Common myeloid progenitor, CD34-positive (primary cell): ENCODE results near the gene PI4K2A.

Source experiments
- CTCF ChIA-PET: fragments of 350-600 bp; sonication (Branson Sonifier 250); formaldehyde crosslinking; loops from one replicate; lab custom pipeline; 2021; ENCODE audit warnings: antibody characterized with exemption; lab: Charles Lee
- POLR2A ChIA-PET: fragments of 350-600 bp; sonication (Branson Sonifier 250); formaldehyde crosslinking; loops from one replicate; lab custom pipeline; 2021; ENCODE audit warnings: antibody characterized with exemption; lab: Charles Lee
- DNase-seq, 3 donors: peaks; one replicate each; pipeline versions ENCODE4 v3.0.0 to v3.0.0-alpha.2; 2013
- H3K27ac ChIP-seq, 2 experiments: 1 replicate in 1 of 2; 2 replicates in 1 of 2; pipeline ENCODE4 v1.7.0; 2013; ENCODE audit warnings: inconsistent platforms in 2 of 2, low read length in 2 of 2, mild to moderate bottlenecking in 2 of 2, low read depth in 1 of 2, moderate library complexity in 1 of 2; ENCODE audit not compliant: severe bottlenecking in 2 of 2, insufficient read depth in 1 of 2, poor library complexity in 1 of 2
- H3K27me3 ChIP-seq, 5 experiments: replicated peaks in 2 of 5; 1 replicate in 3 of 5; 2 replicates in 2 of 5; pipeline versions ENCODE4 v1.6.1 to v1.7.0; 2013; ENCODE audit warnings: low read length in 4 of 5, mild to moderate bottlenecking in 2 of 5, moderate library complexity in 2 of 5, inconsistent platforms in 1 of 5; ENCODE audit not compliant: insufficient read depth in 5 of 5, control insufficient read depth in 4 of 5
- H3K36me3 ChIP-seq, 4 experiments: 1 replicate in 2 of 4; 2 replicates in 2 of 4; pipeline versions ENCODE4 v1.6.1 to v1.7.0; 2013; ENCODE audit warnings: low read length in 3 of 4, control low read depth in 1 of 4, mild to moderate bottlenecking in 1 of 4; ENCODE audit not compliant: control insufficient read depth in 4 of 4, insufficient read depth in 4 of 4
- H3K4me1 ChIP-seq, 4 experiments: 1 replicate in 3 of 4; 2 replicates in 1 of 4; pipeline versions ENCODE4 v1.6.1 to v1.7.1; 2013; ENCODE audit warnings: low read length in 3 of 4, mild to moderate bottlenecking in 3 of 4, control low read depth in 1 of 4, inconsistent platforms in 1 of 4, moderate library complexity in 1 of 4; ENCODE audit not compliant: control insufficient read depth in 4 of 4, insufficient read depth in 4 of 4; ENCODE audit errors: control extremely low read depth in 1 of 4
- H3K4me3 ChIP-seq, 7 experiments: 1 replicate in 4 of 7; 2 replicates in 3 of 7; pipeline versions ENCODE4 v1.5.1 to v1.7.0; 2013; ENCODE audit warnings: mild to moderate bottlenecking in 7 of 7, low read length in 6 of 7, moderate library complexity in 6 of 7, inconsistent platforms in 2 of 7, low read depth in 2 of 7, control low read depth in 1 of 7; ENCODE audit not compliant: insufficient read depth in 4 of 7, control insufficient read depth in 1 of 7; ENCODE audit errors: extremely low read depth in 1 of 7
- H3K9me3 ChIP-seq, 5 experiments: 1 replicate in 4 of 5; 2 replicates in 1 of 5; pipeline versions ENCODE4 v1.6.1 to v1.7.1; 2013; ENCODE audit warnings: low read length in 4 of 5, mild to moderate bottlenecking in 2 of 5, inconsistent platforms in 1 of 5, low read depth in 1 of 5, moderate library complexity in 1 of 5; ENCODE audit not compliant: control insufficient read depth in 4 of 5, insufficient read depth in 2 of 5; ENCODE audit errors: control extremely low read depth in 1 of 5
- WGBS: methylation state at CpG from one replicate; pipeline ENCODE4 v1.1.5; 2013; ENCODE audit not compliant: insufficient coverage; 5-methylcytosine and 5-hydroxymethylcytosine counted together

PI4K2A gene

DNA sequence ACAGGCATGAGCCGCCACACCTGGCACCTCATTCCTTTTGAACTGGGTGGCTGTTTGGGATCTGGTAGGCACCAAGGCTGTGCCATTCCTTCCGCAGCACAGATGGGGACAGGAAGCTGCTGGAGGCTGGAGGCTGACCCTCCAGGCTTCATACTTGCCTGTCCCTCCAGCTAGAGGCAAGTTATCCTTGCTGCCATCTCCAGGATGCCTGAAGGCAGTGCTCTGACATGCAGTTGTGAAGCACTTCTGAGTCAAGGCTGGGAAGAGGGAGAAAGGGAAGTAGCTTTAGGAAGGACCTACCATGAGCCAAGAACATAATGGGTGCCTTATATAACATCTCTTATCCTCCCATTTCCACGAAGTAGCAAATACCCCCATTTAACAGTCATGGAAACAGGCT is 82.5 kb downstream of the PI4K2A start:
- peaks cover 0 to 7% (median 5%) of the 10 kb centered on the region in 4 experiments for H3K4me1 ChIP-seq
- H3K36me3 ChIP-seq = peaks cover 0 to 6% (median 0%) of the 10 kb centered on the region in 4 experiments
- DNase-seq = no peak
- CTCF ChIA-PET = interaction anchor here (0.8 to 21.5 kb wide), 5 partner anchors 8 to 46 kb away, joined by 3 to 623 read pairs (median 11); partner anchors contain the start of gene MARVELD1
- H3K27me3 ChIP-seq = no peaks in the 10 kb centered on the region
- WGBS = 93% methylated on average over 3 of the region's 3 CpGs
- no peaks in the 10 kb centered on the region for H3K9me3 ChIP-seq
- H3K27ac ChIP-seq = no peak overlapping the region
- H3K4me3 ChIP-seq = no peak overlapping the region
- POLR2A ChIA-PET = no interaction called here

DNA sequence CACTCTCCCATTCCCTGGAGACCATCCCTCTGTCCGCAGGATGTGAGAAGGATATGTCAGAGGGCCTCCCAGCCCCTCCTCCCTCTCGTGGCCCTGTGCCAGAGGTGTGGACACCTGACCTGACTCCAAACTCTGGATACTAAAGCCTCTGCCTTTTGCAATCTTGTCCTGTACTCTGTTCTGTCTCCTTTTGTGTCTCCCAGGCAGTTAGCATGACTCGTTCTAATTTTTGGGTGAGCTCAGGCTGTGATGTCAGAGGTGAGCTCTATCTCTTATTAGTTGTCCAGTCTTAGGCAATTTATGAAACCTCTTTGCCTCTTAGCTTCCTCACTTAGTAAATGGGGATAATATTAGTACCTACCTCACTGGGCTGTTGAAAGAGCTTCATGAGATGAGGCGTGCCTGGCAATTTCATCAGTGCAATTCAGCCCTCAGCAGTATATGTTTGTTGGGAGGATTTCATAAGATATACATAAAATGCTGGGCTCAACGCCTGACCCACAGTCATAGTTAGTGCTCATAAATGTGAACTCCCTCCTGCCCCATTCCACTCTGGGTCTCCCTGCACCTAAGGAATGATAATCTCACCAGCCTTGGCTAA is 84.0 kb downstream of the PI4K2A start:
- WGBS = 97% methylated on average over 5 of the region's 5 CpGs
- DNase-seq = no peak

More for the DNA sequence above, 84.0 kb downstream of the PI4K2A start:
- ChIA-PET POLR2A (no interaction called here), CTCF (interaction anchor here (0.7 to 21.5 kb wide), 6 partner anchors 9 to 144 kb away, joined by 3 to 623 read pairs (median 9); partner anchors contain the start of genes MARVELD1 and ZFYVE27)
- H3K4me1 ChIP-seq = no peaks in the 10 kb centered on the region
- H3K4me3 ChIP-seq = no peak overlapping the region
- no peaks in the 10 kb centered on the region for H3K27me3 ChIP-seq
- no peaks in the 10 kb centered on the region for H3K9me3 ChIP-seq
- H3K27ac ChIP-seq = no peak overlapping the region
- no peaks in the 10 kb centered on the region for H3K36me3 ChIP-seq
